ENCODE data around the gene FAT2. TPM values are rescaled to one million over a fixed set of nuclear protein-coding genes. Genes with fewer than 3 reads are reported as not detected.

Gene FAT2
- total RNA-seq, 2 donors from 2014 or later, result 5.6 to 22.5 TPM

GRCh38 chr5:151627650-151628049 is 36.5 kb upstream of the FAT2 start:
- Histone ChIP-seq H3K27me3 (replicated peaks; ENCODE audit: insufficient read depth) (no peaks in the 10 kb centered on the region), H3K4me1 (replicated peaks) (no peaks in the 10 kb centered on the region), H3K4me3 (no peak overlapping the region), H3K36me3 (no peaks in the 10 kb centered on the region), H3K27ac (no peak overlapping the region), H3K9me3 (no peaks in the 10 kb centered on the region)
- TF ChIP-seq CTCF (IDR thresholded peaks at IDR 0.05) (no peak), POLR2A (IDR thresholded peaks at IDR 0.05) (no peak), POLR2AphosphoS5 (IDR thresholded peaks at IDR 0.05) (no peak)
- DNase-seq (ENCODE audit: low spot score), result no peak
- 70% methylated on average over 6 of the region's 6 CpGs for WGBS
- intact Hi-C loops (cut with DNase I), result no loop called here

GRCh38 chr5:151625285-151625684 is 34.2 kb upstream of the FAT2 start:
- Histone ChIP-seq H3K27ac (no peak overlapping the region), H3K4me1 (replicated peaks) (no peaks in the 10 kb centered on the region), H3K36me3 (no peaks in the 10 kb centered on the region), H3K4me3 (no peak overlapping the region), H3K9me3 (no peaks in the 10 kb centered on the region), H3K27me3 (replicated peaks; ENCODE audit: insufficient read depth) (no peaks in the 10 kb centered on the region)
- 84% methylated on average over 9 of the region's 9 CpGs for WGBS
- intact Hi-C loops (cut with DNase I), result no loop called here
- no peak for DNase-seq (ENCODE audit: low spot score)
- TF ChIP-seq POLR2A (IDR thresholded peaks at IDR 0.05), result no peak
- TF ChIP-seq POLR2AphosphoS5 (IDR thresholded peaks at IDR 0.05), result no peak
- no peak for TF ChIP-seq CTCF (IDR thresholded peaks at IDR 0.05)

GRCh38 chr5:151624476-151624875 is 33.3 kb upstream of the FAT2 start:
- intact Hi-C loops (cut with DNase I), result no loop called here
- no peaks in the 10 kb centered on the region for H3K4me1 ChIP-seq (replicated peaks)
- no peaks in the 10 kb centered on the region for H3K9me3 ChIP-seq
- no peaks in the 10 kb centered on the region for H3K36me3 ChIP-seq
- TF ChIP-seq CTCF (IDR thresholded peaks at IDR 0.05), result no peak
- no peak for TF ChIP-seq POLR2AphosphoS5 (IDR thresholded peaks at IDR 0.05)
- no peak for TF ChIP-seq POLR2A (IDR thresholded peaks at IDR 0.05)
- no peaks in the 10 kb centered on the region for H3K27me3 ChIP-seq (replicated peaks; ENCODE audit: insufficient read depth)
- no peak overlapping the region for H3K27ac ChIP-seq
- DNase-seq (ENCODE audit: low spot score), result no peak
- 48% methylated on average over 8 of the region's 8 CpGs for WGBS
- no peak overlapping the region for H3K4me3 ChIP-seq

GRCh38 chr5:151622367-151623088 is 31.4 kb upstream of the FAT2 start:
- H3K27me3 ChIP-seq (replicated peaks; ENCODE audit: insufficient read depth), result no peaks in the 10 kb centered on the region
- no peaks in the 10 kb centered on the region for H3K4me1 ChIP-seq (replicated peaks)
- H3K4me3 ChIP-seq, result no peak overlapping the region
- no peak for TF ChIP-seq POLR2AphosphoS5 (IDR thresholded peaks at IDR 0.05)
- no peak for TF ChIP-seq CTCF (IDR thresholded peaks at IDR 0.05)
- no peak for TF ChIP-seq POLR2A (IDR thresholded peaks at IDR 0.05)
- no peak overlapping the region for H3K27ac ChIP-seq
- WGBS, result 48% methylated on average over 12 of the region's 12 CpGs
- intact Hi-C loops (cut with DNase I), result no loop called here
- H3K9me3 ChIP-seq, result no peaks in the 10 kb centered on the region
- H3K36me3 ChIP-seq, result no peaks in the 10 kb centered on the region
- DNase-seq (ENCODE audit: low spot score), result no peak

GRCh38 chr5:151620461-151620840 is 29.3 kb upstream of the FAT2 start:
- H3K27ac ChIP-seq, result no peak overlapping the region
- no peak for TF ChIP-seq POLR2AphosphoS5 (IDR thresholded peaks at IDR 0.05)
- no peak for TF ChIP-seq CTCF (IDR thresholded peaks at IDR 0.05)
- TF ChIP-seq POLR2A (IDR thresholded peaks at IDR 0.05), result no peak
- H3K4me1 ChIP-seq (replicated peaks), result no peaks in the 10 kb centered on the region
- WGBS, result 45% methylated on average over 6 of the region's 6 CpGs
- H3K4me3 ChIP-seq, result no peak overlapping the region
- no peaks in the 10 kb centered on the region for H3K9me3 ChIP-seq
- intact Hi-C loops (cut with DNase I), result no loop called here
- H3K36me3 ChIP-seq, result no peaks in the 10 kb centered on the region
- DNase-seq (ENCODE audit: low spot score), result no peak
- no peaks in the 10 kb centered on the region for H3K27me3 ChIP-seq (replicated peaks; ENCODE audit: insufficient read depth)
